HG03139 (cell line): Measurements from ENCODE around the gene MAN1A2.
"Not testable (repeated sequence)": the region's sequence is repeated elsewhere in the genome, so short reads cannot be mapped to it uniquely, and the experiment has no call there.

ENCODE experiments used
- ATAC-seq: cut with Tn5 transposase; IDR thresholded peaks from one replicate; pipeline ENCODE4 v1.9.1; 2021; ENCODE audit not compliant: unreplicated experiment

The MAN1A2 gene

GRCh38 chr1:117555806-117556205 lies 188.6 kb downstream of the MAN1A2 start:
- no peak for ATAC-seq

DNA sequence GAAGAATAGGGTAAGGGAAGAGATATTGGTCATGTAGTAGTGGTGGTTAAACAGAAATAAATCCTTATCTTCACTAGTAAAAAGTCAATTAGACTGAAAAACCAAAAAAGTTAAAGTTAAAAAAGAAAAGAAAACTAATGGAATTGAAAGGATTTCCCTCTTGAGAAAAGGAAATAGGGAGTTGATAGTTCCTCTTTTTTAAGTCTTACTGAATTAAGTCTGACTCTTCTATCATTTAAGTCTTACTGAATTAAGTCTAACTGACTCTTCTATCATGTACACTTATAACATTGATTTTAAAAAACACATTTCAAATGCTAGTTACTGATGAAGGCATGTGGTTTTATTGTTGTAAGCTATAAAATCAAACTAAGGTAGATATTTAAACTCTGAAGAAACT lies 189.1 kb downstream of the MAN1A2 start:
- ATAC-seq: no peak

GRCh38 chr1:117556976-117557375 lies 189.7 kb downstream of the MAN1A2 start:
- no peak for ATAC-seq

GRCh38 chr1:117558451-117558850 lies 191.2 kb downstream of the MAN1A2 start:
- not testable (repeated sequence) for ATAC-seq

GRCh38 chr1:117559139-117559538 lies 191.9 kb downstream of the MAN1A2 start:
- no peak for ATAC-seq

DNA sequence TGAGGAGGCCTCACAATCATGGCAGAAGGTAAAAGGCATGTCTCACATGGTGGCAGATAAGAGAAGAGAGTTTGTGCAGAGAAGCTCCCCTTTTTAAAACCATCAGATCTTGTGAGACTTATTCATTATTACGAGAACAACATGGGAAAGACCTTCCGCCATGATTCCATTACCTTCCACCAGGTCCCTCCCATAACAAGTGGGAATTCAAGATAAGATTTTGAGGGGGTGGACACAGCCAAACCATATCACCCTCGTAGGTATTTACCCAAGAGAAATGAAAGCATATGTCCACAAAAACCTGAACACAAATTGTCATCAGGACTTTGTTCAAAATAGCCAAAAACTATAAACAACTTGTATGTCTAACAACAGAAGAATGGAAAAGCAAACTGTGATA lies 192.7 kb downstream of the MAN1A2 start:
- no peak for ATAC-seq

GRCh38 chr1:117561071-117561470 lies 193.8 kb downstream of the MAN1A2 start:
- ATAC-seq: no peak

GRCh38 chr1:117561551-117561950 lies 194.3 kb downstream of the MAN1A2 start:
- ATAC-seq: no peak

DNA sequence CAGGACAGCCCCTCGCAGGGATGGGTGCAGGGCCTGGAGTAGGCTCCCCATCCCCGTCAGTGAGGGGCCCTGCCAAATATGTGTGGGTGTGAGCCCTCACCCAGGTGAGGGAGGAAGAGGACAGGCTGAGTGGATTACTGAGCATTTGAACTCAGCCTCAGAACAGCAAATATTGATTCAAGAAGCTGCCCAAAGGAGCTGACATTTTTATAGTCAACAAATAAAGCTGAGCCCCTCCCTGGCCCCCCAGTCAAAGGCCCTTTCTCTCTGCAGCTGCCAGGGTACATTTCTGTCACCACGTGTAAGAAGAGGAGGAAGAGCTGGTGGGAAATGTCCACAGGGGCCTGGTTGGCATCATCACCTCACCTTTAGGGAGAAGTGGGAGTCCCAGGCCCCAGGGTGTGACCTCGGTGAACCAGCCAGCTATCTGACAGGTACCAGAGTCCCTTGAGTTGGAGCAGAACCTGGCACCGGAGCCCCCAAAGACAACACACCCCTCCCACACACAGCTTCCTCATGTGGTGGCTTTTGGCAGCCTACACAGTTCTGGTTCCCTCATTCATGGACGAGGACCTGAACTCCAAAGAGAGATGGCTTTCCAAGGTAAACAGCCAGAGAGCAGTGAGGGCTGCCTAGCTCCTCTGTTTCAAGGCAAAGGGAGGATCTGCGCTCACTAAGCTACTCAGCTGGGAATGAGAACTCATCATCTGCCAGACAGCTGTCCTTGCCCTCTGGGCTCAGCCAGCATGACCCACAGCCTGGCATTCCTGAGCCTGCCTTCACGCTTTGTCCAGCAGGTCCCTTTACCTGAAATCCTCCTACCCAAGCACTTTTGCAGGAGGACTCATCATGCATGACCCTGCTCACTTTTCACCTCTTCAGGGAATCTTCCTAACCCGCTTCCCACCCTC lies 195.6 kb downstream of the MAN1A2 start:
- ATAC-seq: no peak

DNA sequence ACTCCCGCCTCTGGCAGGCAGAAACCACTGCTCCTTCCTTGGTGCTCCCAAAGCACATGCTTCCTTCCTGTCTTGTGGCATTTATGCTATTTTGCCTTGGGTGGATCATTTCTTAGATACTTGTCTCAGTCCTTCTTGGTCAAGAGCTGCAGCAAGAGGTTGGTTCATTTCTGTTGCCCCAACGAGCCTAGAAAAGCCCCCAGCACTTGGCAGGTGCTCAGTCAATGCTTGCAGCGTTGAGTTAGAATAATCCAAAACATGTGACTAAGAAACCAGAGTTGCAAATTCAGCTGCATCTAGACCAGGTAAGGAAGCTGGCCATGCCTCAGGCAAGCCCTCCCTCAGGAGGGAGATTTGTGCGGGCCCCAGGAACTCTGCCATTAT lies 196.2 kb downstream of the MAN1A2 start:
- ATAC-seq: no peak

- no peak for ATAC-seq
These were observed 197.2 kb downstream of the MAN1A2 start for GRCh38 chr1:117564227-117565075.

- no peak for ATAC-seq
These were observed 197.9 kb downstream of the MAN1A2 start for GRCh38 chr1:117565076-117565556.

DNA sequence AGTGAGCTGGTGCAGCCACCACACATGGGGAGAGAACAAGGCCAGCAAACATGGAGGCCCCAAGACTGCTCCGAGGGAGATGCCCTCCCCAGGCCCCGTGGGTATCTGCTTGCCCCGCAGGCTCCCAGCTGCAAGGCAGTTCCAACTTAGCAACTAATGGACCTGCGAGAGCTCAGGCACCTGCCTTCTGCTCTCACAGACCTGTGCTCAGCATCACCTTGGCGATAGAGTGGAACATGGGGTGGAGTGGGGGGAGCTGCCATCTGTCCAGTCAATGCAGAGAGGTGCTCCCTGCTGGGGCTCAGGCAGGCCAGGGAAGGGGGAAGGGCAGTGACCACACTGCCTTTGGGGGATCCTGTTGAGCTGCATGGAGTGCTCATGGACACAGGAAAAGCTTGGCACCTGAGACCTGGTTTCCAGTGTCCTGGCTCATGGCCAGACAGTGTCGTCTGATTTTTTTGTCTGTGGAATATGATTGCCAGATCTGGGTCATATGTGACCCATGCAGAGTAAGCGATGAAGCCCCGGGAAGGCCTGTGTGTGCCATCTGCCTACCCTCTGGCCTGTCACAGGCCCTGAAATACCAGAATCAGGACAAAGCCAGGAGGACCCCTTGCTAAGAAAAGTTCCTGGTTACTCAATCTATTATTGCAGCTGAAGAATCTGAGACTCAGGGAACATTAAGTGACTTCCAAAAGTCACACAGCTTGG lies 198.7 kb downstream of the MAN1A2 start:
- no peak for ATAC-seq

GRCh38 chr1:117566556-117566955 lies 199.3 kb downstream of the MAN1A2 start:
- ATAC-seq: no peak

DNA sequence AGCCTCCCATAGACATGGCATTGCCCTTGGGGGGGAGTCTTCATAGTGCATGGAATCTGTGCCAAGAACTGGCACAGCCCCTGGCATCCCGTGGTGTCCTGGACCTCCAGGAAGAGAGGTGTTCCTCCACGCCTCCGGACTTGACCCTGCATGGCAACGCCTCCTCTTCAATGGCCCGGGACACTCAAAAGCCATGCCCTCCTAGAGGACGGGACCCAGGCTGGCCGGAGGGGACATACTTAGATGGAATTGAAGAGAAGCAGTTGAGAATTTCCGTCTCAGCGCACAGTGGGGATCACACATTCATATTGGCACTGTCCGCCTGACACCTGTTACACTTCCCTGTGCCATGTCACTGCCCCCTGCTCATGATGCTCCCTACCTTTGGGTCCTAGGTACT lies 200.2 kb downstream of the MAN1A2 start:
- no peak for ATAC-seq

DNA sequence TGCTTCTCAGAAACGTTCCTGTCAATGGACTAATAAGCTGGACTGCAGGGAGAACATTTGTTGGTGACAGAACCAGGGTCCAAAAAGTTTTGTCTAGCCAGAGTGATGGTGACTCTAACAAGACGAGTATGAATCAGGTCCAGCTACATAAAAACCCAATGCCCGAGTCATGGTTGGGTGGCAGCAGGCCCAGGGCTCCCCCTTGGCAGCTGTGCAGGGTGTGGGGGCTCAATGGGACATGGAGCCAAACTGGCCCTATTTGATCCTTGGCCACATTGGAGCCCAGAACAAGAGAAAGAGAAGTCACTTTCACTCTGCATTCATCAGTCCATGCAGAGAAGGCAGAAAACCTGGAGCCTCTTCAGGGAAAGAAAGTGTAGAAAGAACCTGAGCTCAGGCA lies 200.7 kb downstream of the MAN1A2 start:
- ATAC-seq: no peak

DNA sequence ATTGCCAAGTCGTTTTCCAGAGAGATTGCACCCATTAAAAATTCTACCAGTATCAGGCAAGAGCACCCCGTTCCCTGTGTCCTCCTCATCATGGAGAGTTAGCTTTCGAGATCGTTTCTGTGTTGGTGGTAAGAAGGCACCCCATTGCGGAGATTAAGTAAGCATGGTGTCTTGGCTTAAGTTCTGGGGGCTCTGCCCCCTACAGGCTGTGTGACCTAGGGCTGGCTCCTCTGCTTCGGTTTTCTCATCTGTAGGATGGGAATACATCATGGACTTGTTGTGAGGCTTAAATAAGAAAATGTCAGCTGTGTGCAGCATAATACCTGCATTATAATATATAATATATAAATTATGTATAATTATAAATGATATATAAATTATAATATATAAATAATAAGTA lies 201.8 kb downstream of the MAN1A2 start:
- no peak for ATAC-seq

GRCh38 chr1:117569856-117570255 lies 202.6 kb downstream of the MAN1A2 start:
- ATAC-seq: no peak

- ATAC-seq: no peak
These were observed 203.8 kb downstream of the MAN1A2 start for GRCh38 chr1:117570988-117571409.

GRCh38 chr1:117571496-117571895 lies 204.2 kb downstream of the MAN1A2 start:
- ATAC-seq: no peak

DNA sequence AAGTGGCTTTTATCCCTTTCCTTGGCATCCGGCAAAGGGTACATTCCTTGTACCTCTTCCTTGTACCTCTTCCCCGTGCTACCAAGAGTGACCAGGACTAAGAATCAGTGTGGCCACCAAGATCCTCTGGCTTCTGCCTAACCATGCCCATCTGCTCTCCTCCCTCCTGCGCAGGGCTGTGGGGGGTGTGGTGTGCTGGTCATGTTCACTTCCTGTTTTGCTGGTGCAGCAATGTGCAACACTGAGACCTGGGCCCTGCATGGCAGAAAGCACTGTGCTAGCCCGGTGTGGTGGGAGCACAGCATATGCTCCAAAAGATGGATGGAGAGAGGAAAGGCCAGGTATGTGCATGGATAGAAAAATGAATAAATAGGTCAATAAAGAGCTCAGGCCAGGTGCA lies 205.3 kb downstream of the MAN1A2 start:
- ATAC-seq: no peak
